MCF 10A (cell line): ENCODE data around the gene ANKZF1. TPM values are rescaled to one million over a fixed set of nuclear protein-coding genes. Genes with fewer than 3 reads are reported as not detected.

ENCODE experiments used
- BruUV-seq: library from RNA; stranded (reverse); fragments of 400-500 nt; replicated peaks from 2 replicates; lab custom pipeline; 2021; lab: Mats Ljungman, UMichigan
- CTCF ChIA-PET: fragments of 300-600 bp; sonication (Branson Sonifier 250); formaldehyde crosslinking; extraction: SDS; loops from one replicate; lab custom pipeline; 2021; ENCODE audit warnings: antibody characterized with exemption, inconsistent platforms; lab: Yijun Ruan, JAX
- POLR2A ChIA-PET: fragments of 300-600, 350-650 bp; sonication (Branson Sonifier 250); formaldehyde crosslinking; extraction: SDS; loops from one replicate; lab custom pipeline; 2020; ENCODE audit warnings: antibody characterized with exemption, inconsistent platforms; lab: Yijun Ruan, JAX
- DNase-seq: peaks from one replicate; pipeline ENCODE4 v3.0.0-alpha.2; 2018; ENCODE audit not compliant: unreplicated experiment
- H3K27ac Mint-ChIP-seq: one replicate; pipeline ENCODE4 v1.8.0; 2022; ENCODE audit warnings: mild to moderate bottlenecking, low read depth, mixed read lengths; ENCODE audit not compliant: unreplicated experiment
- H3K27me3 Mint-ChIP-seq: one replicate; pipeline ENCODE4 v1.8.0; 2022; ENCODE audit warnings: mixed read lengths; ENCODE audit not compliant: insufficient read depth, unreplicated experiment
- H3K36me3 Mint-ChIP-seq: one replicate; pipeline ENCODE4 v1.8.0; 2022; ENCODE audit warnings: mild to moderate bottlenecking, moderate library complexity, mixed read lengths; ENCODE audit not compliant: insufficient read depth, unreplicated experiment
- H3K4me1 Mint-ChIP-seq: one replicate; pipeline ENCODE4 v1.8.0; 2022; ENCODE audit warnings: mixed read lengths; ENCODE audit not compliant: insufficient read depth, unreplicated experiment
- H3K4me3 Mint-ChIP-seq: one replicate; pipeline ENCODE4 v1.8.0; 2022; ENCODE audit warnings: mild to moderate bottlenecking, moderate library complexity, mixed read lengths; ENCODE audit not compliant: unreplicated experiment
- H3K9me3 Mint-ChIP-seq: one replicate; pipeline ENCODE4 v1.8.0; 2022; ENCODE audit warnings: mixed read lengths; ENCODE audit not compliant: unreplicated experiment
- intact Hi-C: fragments of 100-400 bp; cut with micrococcal nuclease; formaldehyde crosslinking; loops from 2 replicates; pipeline ENCODE4 v1.14.1; 2022
- total RNA-seq: library from RNA; stranded (reverse); gene quantifications from 2 replicates; pipeline ENCODE4 v1.2.3, GENCODE V29; 2022
- TF ChIP-seq, protein P1 (sequence below): fragments of 200-600 bp; IDR thresholded peaks from one replicate; pipeline ENCODE4 v1.8.0; 2022; ENCODE audit warnings: antibody characterized with exemption, mild to moderate bottlenecking; ENCODE audit not compliant: unreplicated experiment

Gene ANKZF1
- total RNA-seq, 1 experiment from 2014 or later: 45.6 TPM

DNA sequence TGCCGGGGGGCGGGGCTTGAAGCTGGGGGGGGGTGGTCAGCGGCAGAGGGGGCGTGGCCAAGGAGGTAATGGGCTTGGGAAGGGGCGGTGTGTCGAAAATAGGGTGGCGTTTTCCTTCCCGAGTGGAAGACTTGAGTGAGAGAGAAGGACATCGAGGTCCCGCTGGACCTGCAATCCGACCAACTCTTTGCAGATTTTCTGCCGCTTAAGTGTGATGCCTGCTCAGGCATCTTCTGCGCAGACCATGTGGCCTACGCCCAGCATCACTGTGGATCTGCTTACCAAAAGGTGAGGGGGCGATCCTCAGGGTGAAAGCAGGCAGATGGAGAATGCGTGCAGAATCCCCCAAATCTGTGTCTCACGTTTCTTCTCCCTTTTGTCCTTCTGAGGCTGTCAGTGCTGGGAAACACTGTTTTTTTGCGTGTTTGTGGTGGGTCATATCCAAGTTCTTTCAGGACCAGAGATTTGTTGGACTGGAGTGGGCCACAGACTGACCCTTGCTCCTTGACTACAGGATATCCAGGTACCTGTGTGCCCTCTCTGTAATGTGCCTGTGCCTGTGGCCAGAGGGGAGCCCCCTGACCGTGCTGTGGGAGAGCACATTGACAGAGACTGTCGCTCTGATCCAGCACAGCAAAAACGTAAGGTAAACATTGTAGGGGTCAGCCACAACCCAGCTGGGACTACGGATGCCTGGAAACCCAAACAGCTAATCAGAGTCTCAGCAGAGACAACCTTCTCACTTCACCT is 22.3 kb upstream of the ANKZF1 start:
- H3K36me3 Mint-ChIP-seq: peaks cover 40% of the 10 kb centered on the region
- TF ChIP-seq, protein P1, sequence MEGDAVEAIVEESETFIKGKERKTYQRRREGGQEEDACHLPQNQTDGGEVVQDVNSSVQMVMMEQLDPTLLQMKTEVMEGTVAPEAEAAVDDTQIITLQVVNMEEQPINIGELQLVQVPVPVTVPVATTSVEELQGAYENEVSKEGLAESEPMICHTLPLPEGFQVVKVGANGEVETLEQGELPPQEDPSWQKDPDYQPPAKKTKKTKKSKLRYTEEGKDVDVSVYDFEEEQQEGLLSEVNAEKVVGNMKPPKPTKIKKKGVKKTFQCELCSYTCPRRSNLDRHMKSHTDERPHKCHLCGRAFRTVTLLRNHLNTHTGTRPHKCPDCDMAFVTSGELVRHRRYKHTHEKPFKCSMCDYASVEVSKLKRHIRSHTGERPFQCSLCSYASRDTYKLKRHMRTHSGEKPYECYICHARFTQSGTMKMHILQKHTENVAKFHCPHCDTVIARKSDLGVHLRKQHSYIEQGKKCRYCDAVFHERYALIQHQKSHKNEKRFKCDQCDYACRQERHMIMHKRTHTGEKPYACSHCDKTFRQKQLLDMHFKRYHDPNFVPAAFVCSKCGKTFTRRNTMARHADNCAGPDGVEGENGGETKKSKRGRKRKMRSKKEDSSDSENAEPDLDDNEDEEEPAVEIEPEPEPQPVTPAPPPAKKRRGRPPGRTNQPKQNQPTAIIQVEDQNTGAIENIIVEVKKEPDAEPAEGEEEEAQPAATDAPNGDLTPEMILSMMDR: no peak
- H3K27me3 Mint-ChIP-seq: no peaks in the 10 kb centered on the region
- intact Hi-C loops: no loop called here
- H3K4me3 Mint-ChIP-seq: peak overlapping the region; percentile 88
- DNase-seq: no peak
- peak overlapping the region; percentile 46 for H3K27ac Mint-ChIP-seq
- ChIA-PET POLR2A (interaction anchor here (0.6 to 4.5 kb wide), 17 partner anchors 10 to 92 kb away, joined by 3 to 64 read pairs (median 10); partner anchors contain the start of genes ABCB6, ANKZF1, ATG9A and CNPPD1), CTCF (interaction anchor here (0.9 to 1.4 kb wide), 3 partner anchors 31 to 87 kb away, joined by 5 to 8 read pairs (median 6); no protein-coding TSS in a partner anchor)
- H3K9me3 Mint-ChIP-seq: no peaks in the 10 kb centered on the region
- peaks cover 15% of the 10 kb centered on the region for H3K4me1 Mint-ChIP-seq
- no TSS peak for BruUV-seq

DNA sequence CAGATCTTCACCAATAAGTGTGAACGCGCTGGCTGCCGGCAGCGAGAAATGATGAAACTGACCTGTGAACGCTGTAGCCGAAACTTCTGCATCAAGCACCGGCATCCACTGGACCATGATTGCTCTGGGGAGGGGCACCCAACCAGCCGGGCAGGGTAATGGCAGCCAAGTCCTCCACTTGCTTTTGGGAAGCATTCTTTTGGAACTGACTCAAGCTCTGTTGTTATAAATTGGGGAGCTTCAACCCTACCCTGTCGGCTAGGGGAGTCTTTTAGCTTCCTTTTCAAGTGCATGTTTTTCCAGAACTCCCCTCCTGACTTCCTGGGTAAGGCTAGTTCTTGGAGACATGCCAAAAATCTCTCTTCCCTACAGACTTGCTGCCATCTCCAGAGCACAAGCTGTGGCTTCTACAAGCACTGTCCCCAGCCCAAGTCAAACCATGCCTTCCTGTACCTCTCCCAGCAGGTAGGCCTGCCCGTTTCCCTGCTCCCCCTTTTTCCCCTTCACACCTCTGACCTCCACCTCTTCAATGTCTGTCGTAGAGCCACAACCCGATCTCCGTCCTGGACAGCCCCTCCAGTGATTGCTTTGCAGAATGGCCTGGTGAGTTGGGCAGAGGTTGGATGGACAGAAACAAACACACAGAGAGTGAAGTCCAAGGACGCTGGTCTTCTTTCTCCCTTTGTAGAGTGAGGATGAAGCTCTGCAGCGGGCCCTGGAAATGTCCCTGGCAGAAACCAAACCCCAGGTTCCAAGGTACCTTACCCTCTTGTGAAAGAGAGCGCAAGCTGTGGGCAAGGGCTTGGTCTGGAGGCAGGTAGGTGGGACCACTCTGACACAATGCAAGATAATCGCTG is 21.5 kb upstream of the ANKZF1 start:
- H3K4me1 Mint-ChIP-seq: peaks cover 15% of the 10 kb centered on the region
- no TSS peak for BruUV-seq
- peaks cover 42% of the 10 kb centered on the region for H3K36me3 Mint-ChIP-seq
- peak; percentile 21 for DNase-seq
- H3K4me3 Mint-ChIP-seq: peak overlapping the region; percentile 88
- peak overlapping the region; percentile 46 for H3K27ac Mint-ChIP-seq
- no peaks in the 10 kb centered on the region for H3K9me3 Mint-ChIP-seq
- TF ChIP-seq, protein P1: no peak
- ChIA-PET CTCF (interaction anchor here (0.7 to 1.4 kb wide), 6 partner anchors 32 to 331 kb away, joined by 3 to 9 read pairs (median 6); no protein-coding TSS in a partner anchor), POLR2A (interaction anchor here (1.5 to 4.5 kb wide), 8 partner anchors 10 to 37 kb away, joined by 5 to 64 read pairs (median 14); partner anchors contain the start of genes ABCB6, ANKZF1, ATG9A and CNPPD1)
- H3K27me3 Mint-ChIP-seq: no peaks in the 10 kb centered on the region
- intact Hi-C loops: no loop called here

DNA sequence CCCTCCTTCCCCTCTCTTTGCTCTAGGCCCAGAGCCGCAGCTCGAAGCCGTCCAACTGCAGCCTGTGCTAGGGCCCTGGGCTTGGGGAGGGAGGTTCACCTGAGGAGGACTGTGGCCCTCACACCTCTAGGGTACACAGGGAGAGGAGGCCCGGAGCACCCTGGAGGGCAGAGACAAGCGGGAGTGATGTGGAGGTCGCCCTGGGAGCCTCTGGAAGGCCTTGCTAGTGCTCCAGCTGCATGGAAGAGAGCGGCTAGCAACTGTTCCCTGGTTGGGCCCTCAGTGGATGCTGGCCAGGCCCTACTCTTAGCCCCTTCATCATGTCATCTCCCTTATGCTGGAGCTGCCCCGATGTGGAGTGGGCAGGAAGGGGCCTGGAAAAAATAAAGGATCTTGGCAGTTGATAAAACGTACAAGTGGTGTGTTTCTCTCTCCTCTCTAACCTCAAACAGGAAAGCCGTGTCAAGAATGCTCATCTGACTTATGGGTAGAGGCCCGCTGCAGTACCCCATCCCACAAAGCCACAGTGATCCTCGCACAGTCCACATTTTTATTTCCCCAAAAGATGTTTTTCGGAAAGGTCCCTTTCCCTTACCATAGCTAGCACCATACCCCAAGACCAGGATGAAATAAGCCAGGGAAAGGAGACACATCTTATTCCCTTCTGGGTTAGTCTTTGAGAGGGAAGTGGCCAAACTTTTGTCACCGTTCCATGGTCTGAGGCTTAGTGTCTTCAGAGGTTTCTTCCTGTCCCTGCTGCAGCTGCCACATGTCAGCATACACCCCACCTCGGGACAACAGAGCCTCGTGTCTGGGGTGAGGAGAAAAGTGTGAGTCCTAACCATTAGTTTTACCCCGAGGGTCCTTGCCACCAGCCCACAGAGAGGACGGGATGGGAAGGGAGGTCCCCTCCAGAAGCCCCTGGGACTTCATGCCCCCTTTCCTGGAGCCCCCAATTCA is 20.1 kb upstream of the ANKZF1 start:
- Mint-ChIP-seq H3K27me3 (no peaks in the 10 kb centered on the region), H3K36me3 (peaks cover 55% of the 10 kb centered on the region), H3K4me3 (no peak overlapping the region), H3K4me1 (peaks cover 15% of the 10 kb centered on the region), H3K27ac (peak overlapping the region; percentile 27), H3K9me3 (no peaks in the 10 kb centered on the region)
- ChIA-PET CTCF (interaction anchor here (1.0 to 1.2 kb wide), 2 partner anchors 86 to 333 kb away, joined by 4 to 9 read pairs; no protein-coding TSS in a partner anchor), POLR2A (interaction anchor here (2.7 to 4.5 kb wide), 4 partner anchors 9 to 33 kb away, joined by 12 to 64 read pairs (median 48); partner anchors contain the start of genes ABCB6, ANKZF1, ATG9A and CNPPD1)
- DNase-seq: no peak
- intact Hi-C loops: no loop called here
- no TSS peak for BruUV-seq
- TF ChIP-seq, protein P1: no peak
